Stimulated activated CD4-positive, alpha-beta T cell treated with anti-CD3 and anti-CD28 coated beads, Interleukin-12 subunit alpha, Interleukin-12 subunit beta, amount 100 ng/mL, for 4 hours (primary cell): ENCODE results near the gene SETD3.

ENCODE experiments used
- DNase-seq: peaks from one replicate; pipeline ENCODE4 v3.0.0-alpha.2; 2020

Gene SETD3

DNA sequence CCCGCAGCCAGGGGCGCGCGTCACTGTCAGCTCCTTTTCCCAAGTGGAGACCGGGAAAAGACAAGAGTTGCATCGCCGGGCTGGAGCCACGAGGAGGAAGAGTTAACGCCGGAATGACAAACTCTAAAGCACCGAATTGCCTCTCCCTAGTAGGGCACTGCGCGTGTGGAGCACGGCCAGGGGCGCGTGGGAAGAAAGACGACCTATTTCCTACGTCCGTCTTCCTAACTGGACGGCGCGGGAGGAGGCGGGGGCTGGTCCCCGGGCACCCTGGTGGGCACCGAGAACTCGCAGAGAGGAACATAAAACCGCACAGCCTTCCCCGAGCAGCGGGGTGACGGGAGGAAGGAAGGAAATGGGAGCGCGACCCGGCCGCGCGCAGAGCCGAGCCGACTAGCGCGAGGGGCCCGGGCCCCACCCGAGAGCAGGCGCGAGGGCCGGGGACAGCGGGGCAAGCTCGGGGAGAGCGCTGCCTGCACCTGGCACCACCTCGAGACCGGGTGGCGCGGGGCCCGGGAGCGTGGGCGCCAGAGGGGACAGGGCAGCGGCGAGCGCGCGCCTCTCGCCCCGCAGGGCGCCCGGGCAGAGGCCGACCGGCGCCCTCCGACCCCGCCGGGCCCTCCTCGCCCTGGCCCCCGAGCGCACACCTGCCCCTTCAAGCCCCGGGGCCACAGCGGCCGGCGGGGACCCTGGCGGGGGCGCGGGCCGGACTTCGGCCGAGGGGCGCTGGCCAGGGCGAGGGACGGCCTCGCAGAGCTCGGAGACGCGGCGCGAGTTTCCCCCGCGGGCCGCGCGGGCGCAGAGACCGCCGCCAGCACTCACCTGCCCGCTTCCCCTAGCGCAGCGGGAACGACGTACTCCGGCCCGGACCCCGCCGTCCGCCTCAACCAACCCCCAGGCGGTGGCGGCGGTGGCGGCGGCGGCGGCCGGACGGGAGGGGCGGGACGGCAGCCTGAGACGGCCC lies at the start of gene SETD3:
SETD3 (minus strand) TSS at position 954 of the 964 bp plus-strand sequence. CDS start 15,054 bp downstream, outside the sequence.
- peak; percentile 24 for DNase-seq

DNA sequence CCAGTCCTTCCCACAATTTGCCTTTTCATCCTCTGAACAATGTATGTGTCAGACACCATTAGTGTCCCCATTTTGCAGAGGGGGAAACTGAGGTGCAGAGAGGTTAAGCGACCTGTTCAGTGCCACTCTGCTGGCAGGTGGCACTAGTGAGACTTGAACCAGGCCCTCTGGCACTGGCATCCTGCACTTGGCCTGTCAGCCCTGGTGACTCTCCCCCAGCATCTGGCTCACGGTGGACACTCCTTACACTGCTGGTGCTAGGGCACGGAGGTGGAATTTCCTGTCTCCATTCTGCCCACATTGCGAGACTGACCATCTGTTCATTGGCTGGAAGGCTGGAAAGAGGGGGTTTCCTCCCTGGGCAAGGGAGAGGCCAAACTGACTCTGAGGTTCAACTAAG lies 49.2 kb upstream of the SETD3 start:
- no peak for DNase-seq

DNA sequence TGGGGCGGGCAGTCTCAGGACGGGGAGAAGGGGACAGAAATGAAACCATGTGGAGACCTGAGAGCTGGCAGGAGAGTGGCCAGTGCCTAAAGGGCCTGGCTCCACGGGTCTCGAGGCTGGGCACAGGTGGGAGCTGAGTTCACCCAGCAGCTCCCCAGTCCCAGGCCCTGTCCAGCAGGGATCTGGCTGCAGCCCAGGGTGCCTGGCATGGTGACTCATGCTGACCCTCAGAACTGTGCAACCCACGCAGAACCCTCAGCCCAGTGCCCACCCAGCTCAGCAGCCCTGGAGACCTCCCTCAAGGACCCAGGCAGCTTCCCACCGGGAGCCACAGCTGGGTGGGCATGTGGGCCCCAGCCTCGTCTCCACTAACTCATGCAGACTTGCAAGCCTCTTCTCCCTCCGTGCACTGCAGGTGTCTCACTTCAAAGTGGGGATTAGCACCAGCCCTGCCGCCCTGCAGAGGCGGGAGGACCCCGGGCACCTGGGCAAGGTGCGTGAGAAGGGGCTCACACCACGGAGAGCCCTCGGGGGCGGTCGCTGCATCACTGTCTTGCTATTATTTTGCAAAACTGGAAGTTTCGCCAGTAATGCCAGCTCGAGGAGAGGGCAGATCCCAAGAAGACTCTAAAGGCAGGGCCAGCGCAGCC lies 46.9 kb upstream of the SETD3 start:
- no peak for DNase-seq

DNA sequence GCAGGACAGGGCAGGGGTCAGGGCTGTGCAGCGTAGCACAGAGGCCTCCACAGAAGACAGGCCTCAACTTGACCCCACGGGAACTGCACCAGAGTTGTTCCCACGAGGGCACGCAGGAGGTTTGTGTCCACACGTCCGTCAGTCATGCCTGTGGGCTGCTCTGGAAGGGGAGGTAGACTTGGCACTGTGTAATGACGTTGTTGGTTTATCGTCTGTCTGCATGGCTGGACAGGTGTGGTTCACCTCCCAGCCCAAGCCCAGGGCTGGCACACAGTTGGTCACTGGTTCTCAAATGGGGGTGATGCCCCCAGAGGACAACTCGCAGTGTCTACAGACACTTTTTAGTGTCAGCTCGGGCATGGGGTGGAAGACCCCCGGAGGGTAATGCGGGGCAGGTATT lies 46.4 kb upstream of the SETD3 start:
- no peak for DNase-seq

DNA sequence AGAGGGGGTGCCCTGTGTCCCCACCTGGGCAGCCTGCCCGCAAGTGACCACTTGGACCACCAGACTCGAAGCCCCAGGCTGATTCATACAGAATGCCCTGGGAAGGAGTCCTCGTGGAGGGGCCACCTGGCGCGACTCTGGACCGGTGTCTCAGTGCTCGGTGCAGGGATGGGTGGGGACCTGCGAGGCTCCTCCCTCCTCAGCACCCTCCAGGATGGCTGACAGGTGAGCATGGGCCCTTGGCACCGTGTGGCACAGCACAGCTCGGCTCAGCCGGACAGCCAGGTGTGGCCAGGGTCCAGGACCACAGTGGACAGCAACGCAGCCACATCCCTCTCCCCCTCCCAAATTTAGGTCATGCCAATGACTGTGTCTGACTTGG lies 45.0 kb upstream of the SETD3 start:
- DNase-seq, result no peak

DNA sequence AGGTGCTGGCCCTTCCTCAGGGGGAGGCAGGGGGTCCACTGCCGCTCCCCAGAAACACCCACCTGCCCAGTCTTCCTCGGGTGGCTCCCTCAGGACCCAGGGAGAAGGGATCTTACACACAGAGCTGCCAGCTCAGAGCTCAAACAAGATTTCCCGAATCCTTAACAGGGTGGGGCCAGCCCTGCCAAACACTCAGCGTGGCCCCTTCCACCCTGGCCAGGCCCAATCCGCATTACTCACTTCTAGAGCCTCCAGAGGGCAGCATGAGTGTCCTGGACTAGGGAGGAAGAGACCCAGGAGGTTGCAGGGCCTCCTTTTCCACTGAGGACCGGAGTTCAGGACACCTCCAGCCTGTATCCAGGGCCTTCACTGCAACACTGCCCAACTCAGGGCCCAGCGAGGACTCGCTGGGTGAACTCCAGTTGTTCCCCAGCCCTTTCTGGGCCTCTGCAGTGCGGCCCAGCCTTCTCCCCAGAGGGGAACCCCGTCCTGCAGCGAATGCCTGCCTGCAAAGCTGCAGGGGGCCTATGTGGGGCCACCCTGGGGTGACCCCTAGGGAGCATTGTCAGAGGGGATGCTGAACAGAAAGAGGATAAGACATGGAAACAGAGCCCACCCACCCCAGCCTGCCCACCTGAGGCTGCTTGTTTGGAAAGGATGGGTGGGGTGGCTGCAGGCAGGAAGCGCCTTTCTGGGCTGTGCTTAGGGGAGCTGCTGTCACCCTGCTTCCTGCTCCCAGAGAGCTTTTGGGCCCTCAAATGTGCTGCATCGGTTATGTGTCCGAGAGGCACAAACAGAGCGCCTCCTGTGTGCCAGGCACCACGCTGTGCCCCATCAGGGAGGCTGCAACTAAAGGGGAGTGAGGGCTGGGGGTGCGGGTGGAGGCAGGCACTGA lies 44.4 kb upstream of the SETD3 start:
- DNase-seq, result no peak

DNA sequence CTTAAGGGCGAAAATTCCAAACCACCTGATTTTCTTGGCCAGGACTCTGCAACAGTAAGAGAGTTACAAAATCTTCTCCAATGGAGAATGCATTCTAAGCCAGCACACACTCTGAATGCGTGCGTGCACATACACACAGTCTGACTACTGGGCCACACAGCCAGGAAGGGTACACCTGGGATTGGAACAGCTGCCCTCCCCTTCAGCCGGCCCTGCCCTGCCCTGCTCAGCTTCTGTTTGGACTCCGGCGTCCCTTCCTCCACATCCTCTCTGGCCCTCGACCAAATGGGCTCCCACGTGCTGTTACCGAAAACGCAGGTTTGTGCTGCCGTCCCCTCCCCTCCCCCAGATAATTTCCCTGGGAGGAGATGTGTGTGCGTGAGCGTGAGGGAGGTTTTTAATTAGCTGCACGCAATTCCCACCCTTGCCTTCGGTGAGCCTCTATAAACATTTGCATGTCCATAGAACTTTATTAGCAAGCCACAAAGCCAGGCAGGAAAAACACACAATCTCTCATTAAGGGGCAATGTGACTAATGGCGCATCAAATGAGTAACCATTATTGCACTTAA lies 43.5 kb upstream of the SETD3 start:
- DNase-seq, result no peak

DNA sequence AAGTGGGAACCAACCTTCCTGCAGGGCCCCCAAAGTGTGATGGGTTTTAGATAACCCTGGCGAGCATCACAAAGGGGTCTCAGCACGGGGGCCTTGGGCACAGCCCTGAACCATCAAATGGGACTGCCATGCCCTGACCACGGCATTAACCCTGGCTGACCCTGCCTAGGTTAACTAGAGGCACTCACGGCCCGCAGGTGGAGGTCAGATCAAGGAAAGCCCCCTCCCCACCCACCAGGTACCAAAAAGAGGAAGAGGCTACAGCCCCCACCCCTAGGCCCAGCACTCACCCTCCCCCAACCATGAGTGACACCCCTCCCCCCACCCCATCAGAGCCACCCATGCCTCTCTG lies 43.0 kb upstream of the SETD3 start:
- no peak for DNase-seq

DNA sequence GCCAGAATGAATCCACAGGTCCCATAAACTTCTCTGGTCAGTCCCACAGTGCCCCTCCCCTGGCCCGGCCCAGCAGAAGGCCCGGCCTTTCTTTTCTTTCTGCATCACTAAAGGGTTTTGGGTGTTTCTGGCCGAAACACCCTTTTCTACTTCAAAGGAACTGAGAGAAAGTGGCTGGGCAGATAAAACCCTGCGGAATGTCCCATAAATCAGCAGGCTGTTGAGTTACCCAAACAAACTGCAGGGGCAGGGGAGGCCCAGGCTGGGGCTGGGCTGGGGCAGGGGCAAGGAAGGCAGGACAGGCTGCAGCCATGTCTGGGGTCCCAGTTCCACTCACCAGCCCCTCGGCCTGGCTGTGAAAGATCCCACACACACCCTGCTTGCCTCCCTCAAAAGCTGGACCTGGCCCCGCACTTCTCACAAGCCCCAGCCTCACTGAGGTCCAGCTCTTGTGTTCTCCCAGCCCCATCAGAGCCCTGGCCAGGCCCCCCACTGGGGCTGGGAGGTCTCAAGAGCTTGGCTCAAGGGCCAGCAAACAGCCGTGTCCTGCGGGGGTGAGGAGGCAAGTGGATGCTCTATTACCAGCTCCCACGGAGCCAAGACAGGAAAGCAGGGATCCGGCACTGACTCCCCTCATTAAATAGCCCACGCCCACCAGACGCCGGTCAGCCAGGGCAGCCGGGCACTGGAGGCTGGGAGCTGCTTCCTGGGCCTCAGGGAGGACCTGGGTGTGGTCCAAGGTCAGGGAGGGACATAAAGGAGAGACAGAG lies 42.5 kb upstream of the SETD3 start:
- no peak for DNase-seq

DNA sequence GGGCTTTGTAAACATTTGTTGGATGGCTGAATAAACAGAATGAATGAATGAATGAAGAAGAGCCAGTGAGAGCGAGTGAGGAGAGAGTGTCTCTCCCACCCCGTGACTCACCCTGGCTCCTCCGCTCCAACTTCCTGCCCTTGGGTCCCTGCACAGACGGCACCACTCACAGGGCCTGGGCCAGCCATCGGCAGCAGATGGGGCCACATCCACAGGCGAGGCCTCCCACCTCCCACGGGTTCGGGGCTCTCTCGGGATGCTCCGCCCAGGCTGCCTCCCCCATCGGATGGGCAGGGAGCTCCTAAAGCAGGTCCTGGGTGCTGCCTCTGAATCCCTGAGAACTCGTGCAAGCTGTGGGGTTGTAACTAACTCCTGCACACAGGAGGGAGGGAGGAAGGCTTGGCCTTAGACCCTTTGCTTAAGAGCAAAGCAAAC lies 41.8 kb upstream of the SETD3 start:
- DNase-seq, result no peak

DNA sequence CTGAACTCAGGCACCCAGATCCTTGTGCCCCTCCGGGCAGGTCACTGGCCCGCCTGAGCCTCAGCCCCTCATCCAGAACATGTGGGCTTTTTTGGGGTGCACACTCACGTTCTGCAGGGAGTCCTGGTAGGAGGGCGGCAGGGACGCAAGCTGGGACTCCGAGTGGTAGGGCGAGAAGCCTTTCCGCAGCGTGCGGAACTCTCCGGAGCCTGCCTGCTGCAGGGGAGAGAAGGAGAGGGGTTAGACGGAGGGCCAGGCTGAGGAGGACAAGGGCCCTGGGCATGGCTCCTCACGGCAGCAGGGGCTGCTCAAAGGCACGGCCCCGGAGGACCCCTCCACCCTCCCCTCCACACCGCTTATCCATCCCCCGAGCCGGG lies 41.4 kb upstream of the SETD3 start:
- no peak for DNase-seq

DNA sequence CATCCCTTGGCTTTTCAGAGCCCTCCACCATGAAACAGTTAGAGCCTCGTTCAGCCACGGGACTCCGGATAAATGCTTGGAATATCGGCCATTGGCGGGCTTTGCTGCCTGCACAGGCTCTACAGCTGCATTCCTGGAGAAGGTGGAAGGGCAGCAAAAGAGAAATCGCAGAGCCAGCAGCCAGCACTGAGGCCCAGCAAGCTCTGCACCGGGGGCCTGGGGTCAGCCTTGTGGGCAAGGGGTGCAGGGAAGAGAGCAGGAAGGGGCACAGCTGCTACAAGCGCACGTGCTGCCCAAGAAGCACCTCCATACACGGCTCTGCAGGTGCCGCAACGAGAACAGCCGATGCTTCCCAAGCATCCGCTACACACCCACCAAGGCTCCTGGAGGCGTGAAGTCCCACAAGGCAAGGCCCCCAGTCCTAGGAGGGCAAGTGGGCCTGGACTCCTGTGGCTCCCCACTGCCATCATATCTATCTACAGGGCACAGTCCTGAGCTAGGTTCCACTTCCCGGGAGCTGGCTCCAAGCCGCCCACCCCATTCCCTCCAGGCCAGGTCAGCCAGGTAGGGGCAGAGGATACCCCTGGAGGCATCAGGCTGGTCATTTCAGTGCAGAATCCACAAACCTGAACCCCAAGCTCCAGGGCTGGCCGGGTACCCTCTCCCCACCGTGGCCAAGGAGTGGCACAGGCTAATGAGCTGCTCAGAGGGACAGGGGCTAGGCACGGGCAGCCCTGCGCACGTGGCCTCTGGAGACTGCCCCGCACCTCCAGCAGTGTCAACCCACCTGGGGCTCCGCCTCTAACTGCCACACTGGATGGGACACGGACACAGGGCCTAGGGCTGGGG lies 40.7 kb upstream of the SETD3 start:
- no peak for DNase-seq

DNA sequence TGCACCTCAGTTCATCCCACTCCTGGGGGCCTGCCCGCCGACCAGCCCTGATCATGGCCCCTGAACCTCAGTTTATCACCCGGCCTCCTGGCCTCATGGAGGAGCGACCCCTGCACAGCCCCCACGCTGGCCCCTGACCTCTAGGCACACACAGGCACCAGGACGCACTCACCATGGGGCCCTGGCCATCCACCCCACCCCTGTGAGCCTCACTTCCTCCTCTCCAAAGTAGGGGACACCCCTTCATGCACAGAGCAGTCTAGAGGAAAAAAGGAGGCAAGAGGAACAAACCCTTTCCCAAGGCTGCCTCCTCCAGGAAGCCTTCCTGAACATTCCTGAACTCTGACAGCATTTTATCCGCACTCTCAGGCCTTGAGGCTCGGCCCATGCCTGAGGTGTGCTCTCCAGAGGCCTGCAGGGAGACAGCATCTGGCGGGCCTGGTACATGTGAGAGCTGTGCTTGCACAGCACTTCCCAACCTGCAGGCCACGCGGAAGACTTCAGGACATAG lies 40.0 kb upstream of the SETD3 start:
- DNase-seq, result no peak

DNA sequence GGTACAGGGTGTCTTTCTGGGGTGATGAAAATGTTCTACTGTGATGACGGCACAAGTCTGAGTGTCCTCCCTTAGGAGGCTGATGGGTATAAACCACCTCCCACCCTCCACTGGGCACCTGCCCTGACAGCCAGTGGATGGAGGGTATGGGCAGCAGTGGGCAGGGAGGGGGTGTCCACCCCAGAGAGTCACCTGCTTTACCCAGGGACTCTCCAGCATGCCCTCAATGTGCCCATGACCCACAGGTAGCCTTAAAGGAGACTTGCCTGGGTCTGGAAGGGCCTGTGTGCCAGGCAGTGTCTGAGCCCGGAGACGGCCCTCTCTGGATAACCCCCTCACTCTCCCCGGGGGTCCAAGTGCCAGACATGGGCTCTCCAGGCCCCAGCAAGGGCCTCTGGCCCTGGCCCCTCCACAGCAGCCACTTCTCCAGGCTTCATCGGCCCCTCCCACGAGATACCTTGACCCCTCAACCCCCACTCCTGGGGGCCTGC lies 39.3 kb upstream of the SETD3 start:
- no peak for DNase-seq

DNA sequence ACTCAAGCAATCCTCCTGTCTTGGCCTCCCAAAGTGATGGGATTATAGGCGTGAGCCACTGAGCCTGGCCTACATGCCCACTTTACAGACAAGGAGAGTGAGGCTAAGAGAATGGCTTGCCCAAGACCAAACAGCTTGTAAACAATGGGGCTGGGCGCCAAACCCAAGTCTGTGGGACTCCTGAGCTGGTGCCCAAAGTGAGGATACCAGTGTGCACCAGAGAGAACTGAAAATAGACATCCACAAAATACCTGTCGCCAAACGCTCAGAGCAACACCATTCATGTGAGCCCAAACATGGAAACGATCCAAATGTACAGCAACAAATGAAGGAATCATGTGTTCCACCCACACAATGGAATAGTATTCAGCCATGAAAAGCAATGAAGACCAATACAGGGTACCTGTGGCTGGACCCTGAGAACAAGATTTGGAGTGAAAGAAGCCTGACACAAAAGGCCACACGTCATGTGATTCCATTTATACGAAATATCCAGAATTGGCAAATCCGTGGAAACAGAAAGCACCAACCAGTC lies 38.8 kb upstream of the SETD3 start:
- no peak for DNase-seq

DNA sequence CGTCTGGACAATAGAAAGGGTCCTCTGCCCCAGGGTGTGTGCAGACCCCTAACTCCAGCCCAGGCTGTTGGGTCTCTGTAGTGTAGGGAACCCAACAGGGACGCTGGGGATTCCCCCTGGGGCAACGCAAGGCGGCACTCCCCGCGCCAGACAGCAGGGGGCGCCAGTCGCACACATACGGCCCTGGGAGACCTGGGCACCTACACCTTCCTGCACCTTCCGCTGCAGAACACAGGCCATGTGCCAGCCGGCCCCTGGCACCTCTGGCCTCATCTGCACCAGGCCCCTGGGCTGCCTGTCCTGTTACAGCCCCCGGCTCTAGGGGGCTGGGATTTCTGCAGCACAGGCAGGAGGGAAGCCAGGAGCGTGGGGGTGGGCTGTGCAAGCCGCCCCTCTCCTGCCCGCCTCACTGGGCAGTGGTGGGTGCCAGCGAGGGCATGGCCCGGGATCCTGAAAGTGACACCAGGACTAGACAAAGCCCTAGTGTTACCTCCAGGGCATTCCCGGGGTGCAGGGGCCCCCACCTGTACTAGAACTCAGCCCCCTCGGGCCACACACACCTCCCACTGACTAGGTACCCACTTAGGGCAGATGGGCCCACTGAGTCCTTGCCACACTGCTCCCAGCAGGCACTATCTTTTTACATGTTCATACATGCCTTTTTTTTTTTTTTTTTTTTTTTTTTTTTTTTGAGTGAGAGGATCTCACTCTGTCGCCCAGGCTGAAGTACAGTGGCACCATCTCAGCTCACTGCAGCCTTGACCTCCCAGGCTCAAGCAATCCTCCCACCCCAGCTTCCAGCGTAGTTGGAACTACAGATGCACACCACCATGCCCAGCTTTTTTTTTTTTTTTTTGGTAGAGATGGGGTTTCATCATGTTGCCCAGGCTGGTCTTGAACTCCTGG lies 38.0 kb upstream of the SETD3 start:
- peak; percentile 79 for DNase-seq

DNA sequence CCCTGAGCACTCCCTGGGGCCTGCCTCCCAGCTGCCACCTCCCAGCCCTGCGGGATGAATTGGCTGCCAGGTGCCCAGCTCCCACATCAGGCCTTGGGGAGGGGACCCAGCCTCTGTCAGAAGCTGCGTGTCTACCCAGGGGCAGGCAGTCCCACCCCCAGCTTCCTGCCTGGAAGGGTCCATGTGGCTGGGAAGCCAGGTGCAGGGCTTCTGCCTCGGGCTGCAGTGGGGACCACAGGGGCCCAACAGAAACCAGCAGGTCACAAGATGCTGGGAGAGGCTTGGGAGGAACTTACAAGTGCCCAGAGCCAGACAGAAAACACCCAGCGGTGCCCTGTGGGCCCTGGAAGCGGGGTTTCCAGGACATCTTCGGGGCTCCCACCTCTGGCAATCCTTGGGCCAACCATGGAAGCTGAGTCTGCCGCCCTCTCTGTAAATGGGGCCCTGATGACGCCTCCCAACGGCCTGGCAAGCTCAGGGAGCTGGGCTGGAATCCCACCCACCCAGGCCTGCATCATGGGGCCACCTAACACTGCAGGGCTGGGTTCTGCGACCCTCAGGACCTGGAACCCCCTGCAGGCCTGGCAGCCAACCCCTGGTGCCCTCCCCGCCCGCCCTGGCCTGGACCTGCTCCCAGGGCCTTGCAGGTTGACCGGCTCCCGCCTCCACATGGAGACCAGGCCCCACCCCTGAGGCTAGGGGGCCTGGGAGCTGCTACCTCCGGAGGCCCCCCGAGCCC lies 37.2 kb upstream of the SETD3 start:
- DNase-seq, result no peak

DNA sequence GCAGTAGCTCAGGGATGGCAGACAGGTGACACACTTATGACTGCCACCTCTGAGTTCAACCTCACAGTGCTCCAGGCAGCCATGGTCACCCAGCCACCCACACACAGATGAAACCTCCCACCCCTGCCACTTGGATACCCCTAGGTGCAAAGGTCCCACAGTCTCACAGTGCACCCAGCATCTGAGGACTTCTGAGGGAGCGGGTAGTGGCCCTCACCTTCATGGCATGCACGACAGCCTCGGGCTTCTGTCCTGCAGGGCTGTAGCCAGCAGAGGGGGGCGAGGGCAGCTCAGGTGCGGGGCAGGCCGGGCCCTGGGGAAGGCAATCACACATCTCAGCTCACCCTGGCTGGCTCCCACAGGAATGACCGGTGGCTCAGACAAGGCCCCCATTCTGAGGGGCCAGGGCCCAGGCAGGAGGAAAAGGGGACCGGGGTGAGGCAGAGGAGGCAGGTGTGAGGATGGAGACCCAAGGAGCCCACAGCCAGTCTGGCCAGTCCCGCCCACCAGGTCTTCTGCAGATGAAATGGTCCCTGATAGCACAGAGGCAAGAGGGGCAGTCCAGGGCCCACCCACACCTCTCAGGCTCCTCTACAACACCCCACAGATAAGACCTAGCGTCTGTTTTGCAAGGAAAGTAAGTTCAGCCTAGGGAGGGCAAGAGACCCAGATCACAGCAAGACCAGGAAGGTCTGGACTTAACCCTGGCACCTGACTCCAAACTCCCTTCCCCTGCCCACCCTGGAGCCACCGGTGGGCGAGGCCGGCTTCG lies 36.4 kb upstream of the SETD3 start:
- DNase-seq, result no peak
